Renal cortical epithelial cell (primary cell): ENCODE results near the gene UBFD1. TPM values are rescaled to one million over a fixed set of nuclear protein-coding genes. Genes with fewer than 3 reads are reported as not detected.
"Not testable (repeated sequence)": the region's sequence is repeated elsewhere in the genome, so short reads cannot be mapped to it uniquely, and the experiment has no call there.

Experiments used
- DNase-seq: peaks from one replicate; pipeline ENCODE4 v3.0.0-alpha.2; 2011; ENCODE audit warnings: low read depth
- total RNA-seq: library from RNA; depleted of rRNA; stranded (reverse); fragments of >200 nt; gene quantifications from 2 replicates; pipeline ENCODE4 v1.2.3, GENCODE V29; 2014

The UBFD1 gene
- total RNA-seq, 1 donor from 2014 or later, result 193 TPM

DNA sequence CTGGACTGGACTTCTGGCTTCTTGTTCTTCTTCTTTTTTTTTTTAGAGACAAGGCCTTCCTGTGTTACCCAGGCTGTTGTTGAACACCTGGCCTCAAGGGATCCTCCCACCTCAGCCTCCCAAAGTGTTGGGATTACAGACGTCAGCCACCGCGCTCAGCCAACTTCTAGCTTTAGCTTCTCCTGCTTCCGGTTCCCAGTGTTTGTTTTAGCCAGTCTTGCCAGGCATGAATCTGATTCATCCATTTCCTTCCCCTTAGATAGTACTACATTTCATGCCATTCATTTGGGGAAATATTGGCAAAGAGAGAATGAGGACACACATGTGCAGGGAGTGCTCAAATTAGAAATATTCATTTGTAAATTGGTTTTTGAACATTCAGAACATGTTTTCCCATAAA, 50.7 kb downstream of the UBFD1 start:
- peak; percentile 40 for DNase-seq

DNA sequence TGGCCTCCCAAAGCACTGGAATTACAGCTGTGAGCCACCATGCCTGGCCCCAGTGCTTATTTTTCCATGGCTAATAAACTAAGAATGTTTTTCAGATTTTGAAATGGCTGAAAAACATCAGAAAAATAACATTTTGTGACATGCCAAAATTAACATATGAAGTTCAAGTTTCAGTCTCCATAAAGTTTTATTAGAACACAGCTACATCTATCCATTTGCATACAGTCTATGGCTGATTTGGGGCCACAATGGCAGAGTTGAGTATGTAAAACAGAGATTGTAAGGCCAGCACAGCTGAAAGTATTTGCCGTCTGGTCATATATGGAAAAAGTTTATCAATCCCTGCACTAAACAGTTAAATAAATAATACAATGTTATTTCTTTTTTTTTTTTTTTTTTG, 52.4 kb downstream of the UBFD1 start:
- no peak for DNase-seq

DNA sequence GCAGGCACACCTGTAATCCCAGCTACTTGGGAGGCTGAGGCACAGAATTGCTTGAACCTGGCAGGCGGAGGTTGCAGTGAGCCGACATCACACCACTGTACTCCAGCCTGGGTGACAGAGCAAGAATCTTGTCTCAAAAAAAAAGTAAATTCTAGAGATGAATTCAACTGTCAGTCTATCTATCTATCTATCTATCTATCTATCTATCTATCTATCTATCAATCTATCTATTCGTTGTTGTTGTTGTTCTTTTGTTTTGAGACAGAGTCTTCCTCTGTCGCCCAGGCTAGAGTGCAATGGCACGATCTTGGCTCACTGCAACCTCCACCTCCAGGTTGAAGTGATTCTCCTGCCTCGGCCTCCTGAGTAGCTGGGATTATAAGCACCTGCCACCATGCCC, 53.4 kb downstream of the UBFD1 start:
- not testable (repeated sequence) for DNase-seq

DNA sequence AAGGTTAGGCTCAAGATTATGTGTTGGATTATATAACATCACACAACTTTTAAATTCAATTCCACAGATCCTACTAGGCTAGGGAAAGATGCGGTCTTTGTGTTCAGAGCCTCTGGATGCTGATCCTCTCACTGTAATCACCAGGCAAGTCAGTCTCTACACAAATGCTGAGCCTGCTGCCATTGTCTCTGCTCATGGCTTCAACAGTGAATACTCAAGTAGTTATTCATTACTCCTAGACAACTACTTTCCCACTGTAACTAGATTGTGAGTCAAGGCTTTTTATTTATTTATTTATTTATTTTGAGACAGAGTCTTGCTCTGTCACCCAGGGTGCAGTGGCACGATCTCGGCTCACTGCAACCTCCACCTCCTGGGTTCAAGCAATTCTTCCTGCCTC, 54.4 kb downstream of the UBFD1 start:
- peak; percentile 63 for DNase-seq

DNA sequence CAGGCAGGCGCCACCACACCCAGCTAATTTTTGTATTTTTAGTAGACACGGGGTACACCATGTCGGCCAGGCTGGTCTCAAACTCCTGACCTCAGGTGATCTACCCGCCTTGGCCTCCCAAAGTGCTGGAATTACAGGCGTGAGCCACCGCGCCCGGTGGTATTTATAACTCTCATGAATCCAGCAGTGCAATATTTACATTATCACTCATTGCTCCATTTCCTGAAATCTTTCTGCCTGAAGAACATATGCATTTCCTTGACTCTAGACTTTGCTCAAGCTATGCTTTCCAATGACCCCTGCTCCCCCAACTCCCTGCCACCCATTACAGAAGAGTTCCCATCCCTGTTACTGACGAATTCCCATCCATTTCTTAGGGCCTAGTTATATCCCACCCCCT, 58.3 kb downstream of the UBFD1 start:
- DNase-seq, result no peak

Other genes with a start within 250 kb of the UBFD1 start
- 9.9 and 24.9 TPM in 2 replicates for gene COG7, start 104.5 kb upstream of the UBFD1 start, total RNA-seq
- 15.8 and 33.8 TPM in 2 replicates for gene GGA2, start 47.2 kb upstream of the UBFD1 start, total RNA-seq
- gene EARS2, start 377 bp upstream of the UBFD1 start, total RNA-seq, result 37.2 and 45.3 TPM in 2 replicates
- gene NDUFAB1, start 38.6 kb downstream of the UBFD1 start, total RNA-seq, result 22.2 and 43.6 TPM in 2 replicates
- 12.5 and 15.4 TPM in 2 replicates for gene PALB2, start 83.6 kb downstream of the UBFD1 start, total RNA-seq
- 64.8 and 123 TPM in 2 replicates for gene DCTN5, start 83.7 kb downstream of the UBFD1 start, total RNA-seq
- gene PLK1, start 121.2 kb downstream of the UBFD1 start, total RNA-seq, result 0.99 and 8.0 TPM in 2 replicates
- 0.15 TPM in 1 of 2 replicates, not detected in the other for gene ERN2, start 155.5 kb downstream of the UBFD1 start, total RNA-seq
- not detected in 2 replicates for gene CHP2, start 197.3 kb downstream of the UBFD1 start, total RNA-seq